GM20000 (cell line): ENCODE results near the gene ZSCAN16.
"Not testable (repeated sequence)": the region's sequence is repeated elsewhere in the genome, so short reads cannot be mapped to it uniquely, and the experiment has no call there.

Experiments used
- DNase-seq: peaks from one replicate; pipeline ENCODE4 v3.0.0; 2012; ENCODE audit warnings: low spot score
- TF ChIP-seq, protein P1 (sequence below): IDR thresholded peaks from 2 replicates; pipeline ENCODE4 v1.5.1; 2012; ENCODE audit warnings: mild to moderate bottlenecking, control low read depth; ENCODE audit errors: extremely low read depth, missing control alignments

Gene ZSCAN16

DNA sequence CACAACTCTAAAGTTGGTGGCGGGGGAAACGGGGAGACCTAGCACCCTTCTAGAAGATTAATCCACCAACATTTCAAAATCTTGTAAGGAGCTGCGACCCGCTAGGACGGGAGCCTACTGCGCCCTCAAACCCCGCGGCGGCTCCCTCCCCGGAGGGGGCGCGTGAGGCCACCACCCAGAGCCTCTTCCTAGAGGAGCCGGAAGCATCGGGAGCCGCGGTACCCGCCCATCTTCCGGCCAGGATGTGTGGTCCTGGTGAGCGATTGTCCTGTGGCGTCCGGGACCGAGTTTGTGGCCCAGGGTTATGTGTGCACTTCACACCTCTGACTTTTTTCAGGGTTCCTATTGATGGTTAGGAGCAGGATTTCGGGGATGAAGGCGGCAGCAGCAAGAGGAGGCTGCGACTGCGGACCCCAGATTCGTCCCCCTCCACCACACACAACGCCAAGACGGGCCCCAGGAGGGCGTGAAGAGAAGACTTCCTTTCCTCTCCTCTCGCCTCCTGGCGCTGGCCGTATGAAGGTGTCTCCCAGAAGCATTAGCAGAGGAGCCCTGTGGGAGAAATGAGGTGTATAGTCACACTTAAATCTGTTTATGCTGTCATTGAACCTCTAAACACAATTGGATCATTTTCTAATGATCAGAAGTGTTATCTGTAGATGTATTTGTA is 33.4 kb upstream of the ZSCAN16 start:
- DNase-seq, result no peak
- TF ChIP-seq, protein P1, sequence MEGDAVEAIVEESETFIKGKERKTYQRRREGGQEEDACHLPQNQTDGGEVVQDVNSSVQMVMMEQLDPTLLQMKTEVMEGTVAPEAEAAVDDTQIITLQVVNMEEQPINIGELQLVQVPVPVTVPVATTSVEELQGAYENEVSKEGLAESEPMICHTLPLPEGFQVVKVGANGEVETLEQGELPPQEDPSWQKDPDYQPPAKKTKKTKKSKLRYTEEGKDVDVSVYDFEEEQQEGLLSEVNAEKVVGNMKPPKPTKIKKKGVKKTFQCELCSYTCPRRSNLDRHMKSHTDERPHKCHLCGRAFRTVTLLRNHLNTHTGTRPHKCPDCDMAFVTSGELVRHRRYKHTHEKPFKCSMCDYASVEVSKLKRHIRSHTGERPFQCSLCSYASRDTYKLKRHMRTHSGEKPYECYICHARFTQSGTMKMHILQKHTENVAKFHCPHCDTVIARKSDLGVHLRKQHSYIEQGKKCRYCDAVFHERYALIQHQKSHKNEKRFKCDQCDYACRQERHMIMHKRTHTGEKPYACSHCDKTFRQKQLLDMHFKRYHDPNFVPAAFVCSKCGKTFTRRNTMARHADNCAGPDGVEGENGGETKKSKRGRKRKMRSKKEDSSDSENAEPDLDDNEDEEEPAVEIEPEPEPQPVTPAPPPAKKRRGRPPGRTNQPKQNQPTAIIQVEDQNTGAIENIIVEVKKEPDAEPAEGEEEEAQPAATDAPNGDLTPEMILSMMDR, result no peak

DNA sequence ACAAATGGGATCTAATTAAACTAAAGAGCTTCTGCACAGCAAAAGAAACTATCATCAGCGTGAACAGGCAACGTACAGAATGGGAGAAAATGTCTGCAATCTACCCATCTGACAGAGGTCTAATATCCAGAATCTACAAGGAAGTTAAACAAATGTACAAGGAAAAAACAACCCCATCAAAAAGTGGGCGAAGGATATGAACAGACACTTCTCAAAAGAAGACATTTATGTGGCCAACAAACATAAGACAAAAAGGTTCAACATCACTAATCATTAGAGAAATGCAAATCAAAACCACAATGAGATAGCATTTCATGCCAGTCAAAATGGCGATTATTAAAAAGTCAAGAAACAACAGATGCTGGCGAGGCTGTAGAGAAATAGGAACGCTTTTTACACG is 22.2 kb upstream of the ZSCAN16 start:
- DNase-seq, result not testable (repeated sequence)

DNA sequence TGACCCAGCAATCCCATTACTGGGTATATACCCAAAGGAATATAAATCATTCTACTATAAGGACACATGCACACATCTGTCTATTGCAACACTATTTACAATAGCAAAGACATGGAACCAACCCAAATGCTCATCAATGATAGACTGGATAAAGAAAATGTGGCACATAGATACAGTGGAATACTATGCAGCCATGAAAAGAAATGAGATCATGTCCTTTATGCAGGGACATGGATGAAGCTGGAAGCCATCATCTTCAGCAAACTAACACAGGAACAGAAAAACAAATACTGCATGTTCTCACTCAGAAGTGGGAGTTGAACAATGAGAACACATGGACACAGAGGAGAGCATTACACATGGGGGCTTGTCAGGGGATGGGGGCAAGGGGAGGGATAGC is 21.7 kb upstream of the ZSCAN16 start:
- DNase-seq, result not testable (repeated sequence)

DNA sequence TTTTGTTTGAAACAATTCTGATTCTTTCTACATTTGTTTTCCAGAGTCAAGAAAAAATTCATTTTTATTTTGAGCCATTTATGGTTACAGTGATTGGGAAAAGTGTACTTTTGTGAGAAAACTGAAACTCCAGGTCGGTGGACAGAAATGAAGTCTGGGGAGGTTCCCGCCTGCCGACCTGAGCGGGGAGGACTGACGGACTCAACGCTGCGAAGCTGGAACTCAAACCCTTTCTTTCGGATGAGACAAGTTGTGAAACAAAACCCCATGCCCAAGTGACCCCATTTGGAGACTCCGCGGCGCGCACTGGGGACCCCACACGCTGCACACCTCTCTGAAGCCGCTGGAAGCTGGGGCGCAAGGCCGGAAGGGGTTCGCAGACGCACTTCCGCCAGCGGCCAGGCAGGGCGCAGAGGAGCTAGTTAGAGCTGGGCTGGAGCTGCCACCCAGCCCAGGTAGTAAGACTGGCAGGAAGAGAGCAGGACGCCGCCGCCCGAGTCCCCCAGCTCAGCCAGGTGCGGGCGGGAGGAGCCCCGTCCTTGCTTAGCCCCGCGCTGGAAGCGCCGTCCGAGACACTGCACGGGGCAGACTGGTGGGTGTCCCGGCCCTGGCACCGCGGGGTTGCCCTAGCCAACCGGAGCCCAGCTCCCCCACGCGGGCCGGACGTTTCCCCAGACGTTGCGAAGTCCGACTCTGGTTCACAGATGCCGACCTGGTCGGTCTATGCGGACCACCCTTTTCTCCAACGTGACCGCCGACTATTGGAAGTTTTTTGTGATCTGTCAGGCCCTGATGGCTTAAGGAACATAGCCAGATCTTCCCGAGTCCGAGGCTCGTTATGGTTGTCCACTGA is 19.8 kb upstream of the ZSCAN16 start:
- TF ChIP-seq, protein P1, result peak; percentile 45
- DNase-seq, result peak; percentile 91

DNA sequence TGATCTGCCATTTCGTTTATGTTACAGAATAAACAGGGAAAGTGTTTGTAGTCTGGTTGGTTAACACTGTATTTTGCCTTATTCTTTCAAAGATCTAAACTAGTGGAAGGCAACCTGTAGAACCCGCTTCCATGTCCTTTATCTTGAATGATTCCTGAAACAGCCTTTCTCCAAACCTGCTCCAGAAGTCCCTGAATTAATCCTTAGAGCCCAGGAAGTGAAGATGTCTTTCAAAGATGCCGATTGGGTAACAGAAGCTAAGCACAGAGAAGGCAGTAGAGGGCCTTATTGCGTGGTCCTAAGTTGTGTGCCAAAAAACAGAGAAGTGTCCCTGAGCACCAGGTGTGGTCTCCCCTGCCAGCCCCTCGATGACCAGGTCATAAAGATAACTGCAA is 19.2 kb upstream of the ZSCAN16 start:
- TF ChIP-seq, protein P1, result no peak
- peak; percentile 38 for DNase-seq

DNA sequence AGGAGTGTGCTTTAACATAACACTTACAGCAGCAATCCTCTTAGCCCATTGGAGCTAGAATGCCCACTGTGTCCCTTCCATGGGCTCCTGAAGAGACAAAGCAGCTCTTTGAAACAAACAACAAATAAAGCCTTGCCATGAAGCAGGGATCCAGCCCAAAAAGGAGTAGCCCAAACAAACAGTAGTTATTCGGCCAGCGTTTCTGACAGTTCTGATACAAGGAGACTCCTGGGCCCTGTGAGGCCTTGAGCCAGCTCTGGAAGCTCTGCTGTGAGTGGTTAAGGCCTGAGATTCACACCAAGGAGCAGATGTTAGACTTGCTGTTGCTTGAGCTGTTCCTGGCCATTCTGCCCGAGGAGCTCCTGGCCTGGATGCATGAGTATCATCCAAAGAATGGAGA is 16.9 kb upstream of the ZSCAN16 start:
- no peak for DNase-seq
- TF ChIP-seq, protein P1, result no peak

DNA sequence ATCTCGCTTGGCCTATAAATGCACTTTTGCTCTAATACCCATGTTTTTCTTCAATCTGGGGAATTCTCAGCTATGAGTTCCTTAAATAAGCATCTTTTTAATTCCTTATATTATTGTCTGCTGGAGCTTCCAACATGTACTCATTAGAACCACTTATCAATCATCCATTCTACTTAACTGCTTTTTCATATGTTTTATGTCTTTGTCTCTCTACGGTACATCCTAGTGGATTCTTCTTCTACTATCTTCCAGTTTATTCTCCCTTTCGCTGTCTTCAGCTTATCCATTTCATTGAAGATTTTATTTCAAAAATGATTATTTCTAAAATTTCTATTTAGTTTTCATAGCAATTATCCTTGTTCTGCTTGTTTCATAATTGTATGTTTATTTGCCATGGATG is 12.4 kb upstream of the ZSCAN16 start:
- TF ChIP-seq, protein P1, result no peak
- DNase-seq, result no peak

DNA sequence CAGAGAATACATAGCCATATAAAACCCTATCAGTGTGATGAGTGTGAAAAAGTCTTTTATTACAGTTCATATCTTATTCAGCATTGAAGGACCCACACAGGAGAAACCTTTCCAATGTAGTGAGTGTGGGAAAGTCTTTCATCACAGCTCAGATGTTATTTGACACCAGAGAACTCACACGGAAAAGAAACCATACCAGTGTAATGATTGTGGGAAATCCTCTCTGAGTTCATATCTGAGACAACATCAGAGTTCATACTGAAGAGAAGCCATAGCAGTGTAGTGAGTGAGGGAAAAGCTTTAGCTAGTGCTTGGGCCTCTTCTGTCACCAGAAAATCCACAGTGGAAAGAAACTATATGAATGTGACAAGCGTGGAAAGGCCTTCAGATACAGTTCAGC is 8.6 kb upstream of the ZSCAN16 start:
- DNase-seq, result no peak
- TF ChIP-seq, protein P1, result no peak
